ENCODE results near the gene PPP1R14D. TPM values are rescaled to one million over a fixed set of nuclear protein-coding genes. Genes with fewer than 3 reads are reported as not detected.

The PPP1R14D gene
- total RNA-seq, 1 donor from 2014 or later = not detected

GRCh38 chr15:40785814-40786213 is 42.7 kb downstream of the PPP1R14D start:
- peaks cover 21% of the 10 kb centered on the region for H3K4me1 ChIP-seq
- no peak overlapping the region for H3K4me3 ChIP-seq
- no peak overlapping the region for H3K4me3 Mint-ChIP-seq
- no peak for TF ChIP-seq EZH2 (IDR thresholded peaks at IDR 0.05)
- TF ChIP-seq CTCF (IDR thresholded peaks at IDR 0.05) = no peak
- TF ChIP-seq EZH2phosphoT487 (IDR thresholded peaks at IDR 0.05) = no peak
- H3F3A ChIP-seq (ENCODE audit: low read depth) = peaks cover 9% of the 10 kb centered on the region
- H3K4me1 Mint-ChIP-seq = peaks cover 9% of the 10 kb centered on the region
- H3K36me3 Mint-ChIP-seq = peaks cover 3% of the 10 kb centered on the region
- H3K27ac Mint-ChIP-seq = no peak overlapping the region
- H3K9me3 Mint-ChIP-seq = no peaks in the 10 kb centered on the region
- no peaks in the 10 kb centered on the region for H3K36me3 ChIP-seq
- no peak for DNase-seq (ENCODE audit: low spot score)
- no peak overlapping the region for H3K9ac ChIP-seq
- no peak overlapping the region for H3K4me2 ChIP-seq
- H4K20me1 ChIP-seq (ENCODE audit: low read depth) = peaks cover 25% of the 10 kb centered on the region
- H2AFZ ChIP-seq (replicated peaks) = no peak overlapping the region
- no peaks in the 10 kb centered on the region for H3K27me3 Mint-ChIP-seq (ENCODE audit: insufficient read depth, low read depth)
- no peak overlapping the region for H3K27ac ChIP-seq
- no peaks in the 10 kb centered on the region for H3K79me2 ChIP-seq (ENCODE audit: low read depth)
- H3K27me3 ChIP-seq = no peaks in the 10 kb centered on the region
- no peaks in the 10 kb centered on the region for H3K9me3 ChIP-seq (ENCODE audit: low read depth)

- Histone ChIP-seq H2AFZ (replicated peaks) (no peak overlapping the region), H3K27me3 (no peaks in the 10 kb centered on the region), H3K9me3 (ENCODE audit: low read depth) (no peaks in the 10 kb centered on the region), H4K20me1 (ENCODE audit: low read depth) (peaks cover 25% of the 10 kb centered on the region), H3K36me3 (no peaks in the 10 kb centered on the region), H3K27ac (no peak overlapping the region), H3F3A (ENCODE audit: low read depth) (peaks cover 9% of the 10 kb centered on the region), H3K4me1 (peaks cover 18% of the 10 kb centered on the region), H3K79me2 (ENCODE audit: low read depth) (no peaks in the 10 kb centered on the region), H3K9ac (no peak overlapping the region), H3K4me2 (no peak overlapping the region), H3K4me3 (no peak overlapping the region)
- Mint-ChIP-seq H3K27me3 (ENCODE audit: insufficient read depth, low read depth) (no peaks in the 10 kb centered on the region), H3K27ac (no peak overlapping the region), H3K4me3 (no peak overlapping the region), H3K36me3 (peaks cover 5% of the 10 kb centered on the region), H3K9me3 (no peaks in the 10 kb centered on the region), H3K4me1 (peaks cover 8% of the 10 kb centered on the region)
- no peak for DNase-seq (ENCODE audit: low spot score)
- TF ChIP-seq EZH2 (IDR thresholded peaks at IDR 0.05) = no peak
- no peak for TF ChIP-seq EZH2phosphoT487 (IDR thresholded peaks at IDR 0.05)
- no peak for TF ChIP-seq CTCF (IDR thresholded peaks at IDR 0.05)
Observed at GRCh38 chr15:40785164-40785563, 43.3 kb downstream of the PPP1R14D start.

GRCh38 chr15:40782609-40783227 is 45.8 kb downstream of the PPP1R14D start:
- TF ChIP-seq CTCF (IDR thresholded peaks at IDR 0.05) (peak; percentile 61), EZH2phosphoT487 (IDR thresholded peaks at IDR 0.05) (no peak), EZH2 (IDR thresholded peaks at IDR 0.05) (no peak)
- Mint-ChIP-seq H3K27ac (no peak overlapping the region), H3K27me3 (ENCODE audit: insufficient read depth, low read depth) (no peaks in the 10 kb centered on the region), H3K4me1 (no peaks in the 10 kb centered on the region), H3K36me3 (peaks cover 11% of the 10 kb centered on the region), H3K4me3 (no peak overlapping the region), H3K9me3 (no peaks in the 10 kb centered on the region)
- no peaks in the 10 kb centered on the region for H3K36me3 ChIP-seq
- peaks cover 15% of the 10 kb centered on the region for H4K20me1 ChIP-seq (ENCODE audit: low read depth)
- no peak overlapping the region for H3K27ac ChIP-seq
- H3K79me2 ChIP-seq (ENCODE audit: low read depth) = no peaks in the 10 kb centered on the region
- no peak overlapping the region for H3K9ac ChIP-seq
- H3K4me1 ChIP-seq = peaks cover 5% of the 10 kb centered on the region
- H3K9me3 ChIP-seq (ENCODE audit: low read depth) = no peaks in the 10 kb centered on the region
- H3F3A ChIP-seq (ENCODE audit: low read depth) = peaks cover 3% of the 10 kb centered on the region
- no peak overlapping the region for H3K4me2 ChIP-seq
- H2AFZ ChIP-seq (replicated peaks) = no peak overlapping the region
- H3K4me3 ChIP-seq = no peak overlapping the region
- H3K27me3 ChIP-seq = no peaks in the 10 kb centered on the region
- peak; percentile 79 for DNase-seq (ENCODE audit: low spot score)

Measured in neural progenitor cell (in vitro differentiated cells).